ENCODE measurements around the gene CPT1C.
"Not testable (repeated sequence)": the region's sequence is repeated elsewhere in the genome, so short reads cannot be mapped to it uniquely, and the experiment has no call there.

CPT1C gene

GRCh38 chr19:49712397-49712859, 21.5 kb downstream of the CPT1C start:
- peak; percentile 11 for DNase-seq

DNA sequence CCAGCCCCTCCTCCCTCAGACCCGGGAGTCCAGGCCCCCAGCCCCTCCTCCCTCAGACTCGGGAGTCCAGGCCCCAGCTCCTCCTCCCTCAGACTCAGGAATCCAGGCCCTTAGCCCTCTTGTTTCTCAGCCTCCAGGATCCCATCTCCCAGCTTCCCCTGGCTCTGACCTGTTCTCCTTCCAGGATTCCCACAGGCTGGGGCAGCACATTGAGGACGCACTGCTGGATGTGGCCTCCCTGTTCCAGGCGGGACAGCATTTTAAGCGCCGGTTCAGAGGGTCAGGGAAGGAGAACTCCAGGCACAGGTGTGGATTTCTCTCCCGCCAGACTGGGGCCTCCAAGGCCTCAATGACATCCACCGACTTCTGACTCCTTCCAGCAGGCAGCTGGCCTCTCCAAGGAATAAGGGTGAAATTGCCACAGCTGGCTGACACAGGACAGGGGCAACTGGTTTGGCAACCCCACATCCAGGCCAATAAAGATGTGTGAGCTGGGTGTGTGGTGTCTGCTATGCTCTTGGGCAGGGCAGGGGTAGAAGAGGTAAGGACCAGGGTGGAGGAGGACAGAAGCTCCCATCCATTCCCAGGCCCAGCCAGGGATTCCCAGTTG, 22.4 kb downstream of the CPT1C start:
- no peak for DNase-seq

DNA sequence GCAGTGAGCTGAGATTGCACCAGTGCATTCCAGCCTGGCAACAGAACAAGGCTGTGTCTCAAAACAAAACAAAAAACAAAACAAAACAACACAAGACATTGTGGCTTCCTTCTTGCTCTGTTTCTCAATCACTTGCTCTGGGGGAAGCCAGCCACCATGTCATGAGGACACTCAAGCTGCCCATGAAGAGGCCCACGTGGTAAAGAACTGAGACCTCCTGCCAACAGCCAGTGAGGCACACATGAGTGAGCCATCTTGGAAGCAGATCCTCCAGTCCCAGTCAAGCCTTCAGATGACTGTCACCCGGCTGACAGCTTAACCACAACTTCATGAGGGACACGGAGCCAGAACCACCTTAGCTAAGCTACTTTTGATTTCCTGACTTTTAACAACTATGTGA, 25.2 kb downstream of the CPT1C start:
- DNase-seq, result peak; percentile 86

GRCh38 chr19:49718511-49718910, 27.6 kb downstream of the CPT1C start:
- peak; percentile 3 for DNase-seq

- peak; percentile 3 for DNase-seq
Measured at GRCh38 chr19:49718991-49719390, 28.1 kb downstream of the CPT1C start.

DNA sequence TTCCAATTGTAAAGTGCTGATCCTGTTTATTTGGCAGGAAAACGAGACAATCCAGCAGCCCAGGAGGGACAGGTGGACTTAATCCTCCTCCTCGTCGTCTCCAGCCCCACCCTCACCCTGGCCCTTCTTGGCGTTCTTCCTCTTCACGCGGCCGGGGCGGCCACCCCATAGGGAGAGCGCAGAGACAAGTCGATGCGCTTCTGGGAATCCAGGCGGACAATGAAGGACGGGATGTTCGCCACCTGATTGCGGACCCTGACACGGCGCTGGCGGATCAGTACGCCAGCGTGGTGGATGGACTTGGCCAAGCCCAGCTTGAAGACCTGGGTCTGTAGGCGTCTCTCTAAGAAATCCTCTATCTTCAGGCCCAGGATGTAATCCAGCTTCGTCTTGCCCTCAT, 28.5 kb downstream of the CPT1C start:
- not testable (repeated sequence) for DNase-seq

- DNase-seq, result no peak
Measured at GRCh38 chr19:49727217-49728030, 36.5 kb downstream of the CPT1C start.

- DNase-seq, result no peak
Measured at GRCh38 chr19:49730166-49730565, 39.2 kb downstream of the CPT1C start.

- peak; percentile 45 for DNase-seq
Measured at GRCh38 chr19:49738268-49738667, 47.4 kb downstream of the CPT1C start.

DNA sequence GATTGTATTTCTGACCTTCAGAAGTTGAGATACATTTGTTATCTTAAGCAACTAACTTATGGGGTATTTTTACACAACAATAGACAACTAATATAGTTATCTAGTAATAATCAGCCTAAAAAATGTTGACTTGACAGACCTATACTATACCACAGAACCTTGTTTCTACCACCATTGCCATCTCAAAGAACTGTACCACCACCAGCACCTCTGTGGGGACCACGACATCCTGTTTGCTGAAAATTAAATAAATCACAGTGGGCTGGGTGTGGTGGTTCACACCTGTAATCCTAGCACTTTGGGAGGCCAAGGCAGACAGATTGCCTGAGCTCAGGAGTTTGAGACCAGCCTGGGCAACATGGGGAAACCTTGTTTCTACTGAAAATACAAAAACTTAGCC, 48.2 kb downstream of the CPT1C start:
- no peak for DNase-seq

- no peak for DNase-seq
Measured at GRCh38 chr19:49739933-49740332, 49.0 kb downstream of the CPT1C start.

DNA sequence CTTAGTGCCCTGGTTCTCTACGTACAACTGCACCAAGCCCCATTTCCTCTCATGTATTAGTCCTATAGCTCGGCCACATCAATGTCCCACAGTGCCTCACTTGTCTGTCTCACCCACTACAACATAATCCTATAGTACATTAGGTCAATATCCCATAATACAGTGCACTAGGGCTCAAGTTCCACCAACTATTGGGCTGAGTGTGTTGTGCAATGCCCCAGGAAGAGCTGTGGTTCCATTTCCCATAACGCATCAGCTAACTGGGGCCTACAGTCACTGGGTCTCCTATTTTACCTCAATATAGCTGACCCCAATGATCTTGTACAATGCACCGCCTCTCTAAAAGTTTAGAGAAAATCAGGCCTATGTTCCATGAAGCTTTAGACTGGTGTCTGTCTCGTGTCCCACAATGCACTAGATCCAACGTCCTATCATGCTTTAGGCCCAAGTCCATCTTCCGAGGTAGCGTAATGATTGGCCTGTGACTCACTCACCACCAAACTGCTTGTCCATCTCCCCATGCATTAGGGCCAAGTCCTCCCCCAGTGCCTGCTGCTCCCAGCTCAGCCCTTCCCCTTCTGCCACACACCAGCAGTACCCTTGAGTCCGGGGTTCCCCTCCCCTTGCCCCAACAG, 50.4 kb downstream of the CPT1C start:
- DNase-seq, result no peak

- no peak for DNase-seq
Measured at GRCh38 chr19:49744946-49745381, 54.0 kb downstream of the CPT1C start.

- DNase-seq, result peak; percentile 67
Measured at GRCh38 chr19:49746206-49746958, 55.5 kb downstream of the CPT1C start.

DNA sequence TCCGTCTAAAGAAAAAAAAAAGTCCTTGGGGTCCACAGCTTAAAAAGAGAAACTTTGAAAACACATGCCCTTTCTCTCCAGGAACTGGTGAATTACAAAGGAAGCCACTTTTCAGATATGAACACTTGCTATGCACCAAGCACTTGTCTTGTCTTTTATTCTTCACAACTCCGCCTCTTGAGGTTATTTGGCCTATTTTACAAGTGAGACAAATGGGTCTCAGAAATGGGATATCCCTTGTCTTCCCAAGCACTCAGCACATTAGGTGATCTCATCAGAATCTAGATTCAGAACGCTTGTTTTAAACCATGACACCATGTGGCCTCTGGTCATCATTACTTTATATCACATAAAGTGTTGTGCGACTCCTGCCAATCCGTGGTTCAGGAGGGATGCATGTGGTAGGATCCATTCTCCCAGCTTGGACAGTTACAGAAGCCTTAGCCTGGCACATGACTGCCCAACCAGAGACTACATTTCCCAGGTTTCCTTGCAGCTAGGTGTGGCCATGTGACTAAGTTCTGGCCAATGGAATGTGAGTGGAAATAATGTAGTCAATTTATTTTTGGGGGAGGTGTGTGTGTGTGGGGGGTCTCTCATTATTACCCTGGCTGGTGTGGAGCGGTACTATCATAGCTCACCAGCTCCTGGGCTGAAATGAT, 58.3 kb downstream of the CPT1C start:
- DNase-seq, result peak; percentile 11

DNA sequence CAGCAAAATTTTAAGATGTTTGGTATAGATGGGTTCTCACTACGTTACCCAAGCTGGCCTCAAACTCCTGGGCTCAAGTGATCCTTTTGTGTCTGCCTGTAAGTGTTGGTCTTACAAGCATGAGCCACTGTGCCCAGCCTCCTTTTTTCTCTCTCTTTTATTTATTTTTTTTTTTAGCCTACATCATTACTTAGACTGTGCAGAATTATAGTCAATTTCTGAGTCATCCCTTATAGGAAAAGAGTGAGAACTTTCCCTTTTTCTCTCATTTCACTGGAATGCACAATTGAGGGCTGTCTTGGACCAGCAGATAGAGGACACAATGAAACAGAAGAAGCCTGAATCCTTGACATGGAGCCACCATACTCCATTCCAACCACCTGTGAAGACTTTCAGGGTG, 58.9 kb downstream of the CPT1C start:
- DNase-seq, result no peak

DNA sequence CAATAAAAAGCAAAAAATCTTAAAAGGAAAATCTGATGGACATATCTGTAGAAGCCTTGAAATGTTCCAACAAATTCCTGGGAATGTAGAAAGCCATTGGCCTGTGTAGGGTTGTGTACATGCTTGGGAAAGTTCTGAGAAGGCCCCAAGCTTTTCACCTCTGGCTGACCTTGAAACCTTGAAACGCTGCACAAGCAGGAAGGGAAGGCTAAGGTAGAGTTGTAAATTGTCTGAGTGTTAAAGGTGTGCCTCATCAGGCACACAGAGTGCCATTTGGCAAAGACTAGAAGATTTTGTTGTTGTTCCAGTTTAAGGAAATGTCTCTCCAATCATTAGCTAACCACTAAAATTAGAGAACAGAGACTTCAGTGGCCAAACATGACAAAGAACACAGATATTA, 61.8 kb downstream of the CPT1C start:
- no peak for DNase-seq

GRCh38 chr19:49755956-49756355, 65.0 kb downstream of the CPT1C start:
- DNase-seq, result no peak

DNA sequence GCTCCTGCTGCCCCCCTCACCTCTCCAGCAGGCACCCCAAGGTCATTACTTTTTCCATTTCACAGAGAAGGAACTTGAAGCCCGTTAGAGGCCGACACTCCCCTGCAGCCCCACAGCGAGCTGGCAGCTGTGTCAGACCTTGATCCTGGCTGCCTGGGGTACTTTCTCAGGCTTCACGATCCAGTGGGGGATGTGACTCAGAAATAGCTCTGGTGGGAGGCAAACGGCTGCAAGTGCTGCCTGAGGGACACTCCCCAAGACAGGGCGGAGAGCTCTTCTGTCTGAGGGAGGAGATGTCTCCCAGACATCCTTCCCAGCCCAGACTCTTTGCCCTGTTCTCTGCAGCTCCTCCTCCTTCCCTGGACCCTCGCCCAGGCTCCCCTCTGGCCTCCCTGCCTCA, 67.4 kb downstream of the CPT1C start:
- DNase-seq, result no peak

- DNase-seq, result no peak
Measured at GRCh38 chr19:49761249-49761624, 70.3 kb downstream of the CPT1C start.

GRCh38 chr19:49761625-49762311, 70.9 kb downstream of the CPT1C start:
- peak; percentile 24 for DNase-seq

DNA sequence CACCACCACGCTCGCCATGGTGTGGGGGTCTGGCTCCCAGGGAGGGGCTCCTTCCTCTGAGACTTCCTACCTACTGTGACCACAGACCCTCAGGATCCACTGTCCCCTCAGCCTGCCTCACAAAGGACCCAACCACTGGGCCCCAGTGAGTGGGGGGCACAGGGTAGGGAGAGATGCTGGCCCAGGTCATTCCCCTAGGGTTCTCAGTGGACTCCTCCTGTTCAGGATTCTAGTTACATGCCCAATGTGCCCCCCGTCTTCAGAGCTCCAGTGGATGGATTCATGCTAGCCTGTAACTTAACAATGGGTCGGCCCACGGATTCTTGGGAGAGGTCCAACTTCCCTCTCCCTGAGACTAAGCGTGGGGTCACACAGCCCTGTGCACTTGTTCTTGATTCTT, 72.3 kb downstream of the CPT1C start, which contains the start of gene TSKS:
Gene TSKS, minus strand, starts transcription at position 77 of the 400 bp plus-strand sequence. Its CDS starts 59 bp downstream, at position 18.
- DNase-seq, result peak; percentile 12
